Adrenal gland (tissue), 5 donors: ENCODE measurements around the gene ZNF791.

Source experiments
- POLR2A ChIP-seq, 2 donors: fragments of 450-650 bp; IDR thresholded peaks; one replicate each; pipeline ENCODE4 v1.6.1; 2017; ENCODE audit warnings: antibody characterized with exemption in 2 of 2, mild to moderate bottlenecking in 2 of 2, moderate library complexity in 1 of 2
- TF ChIP-seq, protein P1 (sequence below), 6 experiments: fragments of 450-650 bp in 4 of 6; fragments of 200-600 bp in 2 of 6; sonication (generic) in 1 of 6; IDR thresholded peaks; 1 replicate in 5 of 6; 2 replicates in 1 of 6; pipeline versions ENCODE4 v1.5.1 to v1.8.0; 2016 to 2021; ENCODE audit warnings: antibody characterized with exemption in 6 of 6, mild to moderate bottlenecking in 2 of 6, moderate library complexity in 1 of 6
- donor health status: DM: no; HTN: no; CAD: no.

- no peak for TF ChIP-seq POLR2A (IDR thresholded peaks at IDR 0.05)
- TF ChIP-seq, protein P1, sequence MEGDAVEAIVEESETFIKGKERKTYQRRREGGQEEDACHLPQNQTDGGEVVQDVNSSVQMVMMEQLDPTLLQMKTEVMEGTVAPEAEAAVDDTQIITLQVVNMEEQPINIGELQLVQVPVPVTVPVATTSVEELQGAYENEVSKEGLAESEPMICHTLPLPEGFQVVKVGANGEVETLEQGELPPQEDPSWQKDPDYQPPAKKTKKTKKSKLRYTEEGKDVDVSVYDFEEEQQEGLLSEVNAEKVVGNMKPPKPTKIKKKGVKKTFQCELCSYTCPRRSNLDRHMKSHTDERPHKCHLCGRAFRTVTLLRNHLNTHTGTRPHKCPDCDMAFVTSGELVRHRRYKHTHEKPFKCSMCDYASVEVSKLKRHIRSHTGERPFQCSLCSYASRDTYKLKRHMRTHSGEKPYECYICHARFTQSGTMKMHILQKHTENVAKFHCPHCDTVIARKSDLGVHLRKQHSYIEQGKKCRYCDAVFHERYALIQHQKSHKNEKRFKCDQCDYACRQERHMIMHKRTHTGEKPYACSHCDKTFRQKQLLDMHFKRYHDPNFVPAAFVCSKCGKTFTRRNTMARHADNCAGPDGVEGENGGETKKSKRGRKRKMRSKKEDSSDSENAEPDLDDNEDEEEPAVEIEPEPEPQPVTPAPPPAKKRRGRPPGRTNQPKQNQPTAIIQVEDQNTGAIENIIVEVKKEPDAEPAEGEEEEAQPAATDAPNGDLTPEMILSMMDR (IDR thresholded peaks at IDR 0.05): peak in 1 of 6 experiments; percentile 9
Observed at GRCh38 chr19:12647490-12648071, 36.9 kb downstream of the ZNF791 start.
